PFSK-1 (cell line): ENCODE results near the gene TM4SF20.

Experiments
- FOXP2 ChIP-seq: optimal IDR thresholded peaks from 2 replicates; pipeline ENCODE3; 2011; ENCODE audit warnings: borderline replicate concordance, control low read depth, inconsistent platforms; ENCODE audit not compliant: insufficient read depth; ENCODE audit errors: extremely low read length, extremely low read depth
- POLR2AphosphoS5 ChIP-seq: IDR thresholded peaks from 2 replicates; pipeline ENCODE4 v1.6.1; 2012; ENCODE audit warnings: low read depth, mild to moderate bottlenecking, control low read depth, low read length, moderate library complexity
- REST ChIP-seq, 2 experiments: IDR thresholded peaks; 2 replicates each; pipeline versions ENCODE4 v1.6.1 to v1.8.0; 2011 to 2012; ENCODE audit warnings: low read depth in 2 of 2, low read length in 2 of 2, control low read depth in 1 of 2, inconsistent platforms in 1 of 2, mild to moderate bottlenecking in 1 of 2, moderate library complexity in 1 of 2; ENCODE audit not compliant: insufficient read depth in 1 of 2
- SIN3A ChIP-seq: IDR thresholded peaks from 2 replicates; pipeline ENCODE4 v1.6.1; 2012; ENCODE audit warnings: mild to moderate bottlenecking, low read length, moderate library complexity, borderline replicate concordance; ENCODE audit not compliant: insufficient read depth
- TAF1 ChIP-seq: IDR thresholded peaks from 2 replicates; pipeline ENCODE4 v1.6.1; 2012; ENCODE audit warnings: low read length, control low read depth, borderline replicate concordance; ENCODE audit not compliant: insufficient read depth

TM4SF20 gene

GRCh38 chr2:227416701-227417100 is 37.6 kb upstream of the TM4SF20 start:
- no peak for TF ChIP-seq TAF1
- no peak for TF ChIP-seq FOXP2
- TF ChIP-seq REST (IDR thresholded peaks at IDR 0.05; ENCODE audit: insufficient read depth in 1 of 2, low read depth in 2 of 2, low read length in 2 of 2) = no peak
- no peak for TF ChIP-seq SIN3A
- no peak for TF ChIP-seq POLR2AphosphoS5

GRCh38 chr2:227415538-227416424 is 36.7 kb upstream of the TM4SF20 start:
- no peak for TF ChIP-seq REST (IDR thresholded peaks at IDR 0.05; ENCODE audit: insufficient read depth in 1 of 2, low read depth in 2 of 2, low read length in 2 of 2)
- no peak for TF ChIP-seq SIN3A
- TF ChIP-seq TAF1 = no peak
- TF ChIP-seq FOXP2 = no peak
- no peak for TF ChIP-seq POLR2AphosphoS5

GRCh38 chr2:227414846-227415245 is 35.7 kb upstream of the TM4SF20 start:
- TF ChIP-seq POLR2AphosphoS5 (no peak), TAF1 (no peak), FOXP2 (no peak), REST (IDR thresholded peaks at IDR 0.05; ENCODE audit: insufficient read depth in 1 of 2, low read depth in 2 of 2, low read length in 2 of 2) (no peak), SIN3A (no peak)

GRCh38 chr2:227413371-227413770 is 34.3 kb upstream of the TM4SF20 start:
- TF ChIP-seq TAF1 = no peak
- no peak for TF ChIP-seq POLR2AphosphoS5
- TF ChIP-seq SIN3A = no peak
- TF ChIP-seq REST (IDR thresholded peaks at IDR 0.05; ENCODE audit: insufficient read depth in 1 of 2, low read depth in 2 of 2, low read length in 2 of 2) = no peak
- no peak for TF ChIP-seq FOXP2
